H1 (cell line): ENCODE results near the gene TRAF4. TPM values are rescaled to one million over a fixed set of nuclear protein-coding genes. Genes with fewer than 3 reads are reported as not detected.
"Not testable (repeated sequence)": the region's sequence is repeated elsewhere in the genome, so short reads cannot be mapped to it uniquely, and the experiment has no call there.

Source experiments
- CTCF ChIA-PET: fragments of 300-600 bp; sonication (Branson Sonifier 250); formaldehyde crosslinking; loops from one replicate; lab custom pipeline; 2021; ENCODE audit not compliant: partially characterized antibody; lab: Charles Lee
- POLR2A ChIA-PET: fragments of 300-600 bp; sonication (Branson Sonifier 250); formaldehyde crosslinking; loops from one replicate; lab custom pipeline; 2021; ENCODE audit warnings: inconsistent platforms; ENCODE audit not compliant: partially characterized antibody; lab: Charles Lee
- DNase-seq, 2 experiments: peaks; one replicate each; pipeline versions ENCODE4 v3.0.0 to v3.0.0-alpha.2; 2010 to 2022; ENCODE audit warnings: low spot score in 2 of 2, low read depth in 1 of 2, mixed read lengths in 1 of 2
- FAIRE-seq: peaks from 2 replicates; lab custom pipeline; 2011; peaks lifted over from hg19 to GRCh38; lab: Jason Lieb, UNC
- H2AFZ ChIP-seq: 2 replicates; pipeline ENCODE4 v1.8.1; 2012; ENCODE audit warnings: low read length, inconsistent platforms
- H2AK5ac ChIP-seq: 2 replicates; pipeline ENCODE4 v1.6.1; 2013; ENCODE audit warnings: low read depth, low read length
- H2BK120ac ChIP-seq: replicated peaks from 2 replicates; pipeline ENCODE3; 2013; ENCODE audit warnings: low read depth, low read length, inconsistent platforms
- H2BK12ac ChIP-seq: 2 replicates; pipeline ENCODE4 v1.6.1; 2013; ENCODE audit warnings: low read depth, low read length
- H2BK15ac ChIP-seq: 2 replicates; pipeline ENCODE4 v1.6.1; 2013; ENCODE audit warnings: low read length
- H2BK20ac ChIP-seq: 2 replicates; pipeline ENCODE4 v1.6.1; 2013; ENCODE audit warnings: low read length
- H2BK5ac ChIP-seq: 2 replicates; pipeline ENCODE4 v1.6.1; 2013; ENCODE audit warnings: low read depth, low read length
- H3K14ac ChIP-seq: 2 replicates; pipeline ENCODE4 v1.6.1; 2013; ENCODE audit warnings: inconsistent platforms; ENCODE audit not compliant: insufficient read length
- H3K18ac ChIP-seq: 2 replicates; pipeline ENCODE4 v1.6.1; 2013; ENCODE audit warnings: low read length; ENCODE audit errors: extremely low read depth
- H3K23ac ChIP-seq: 2 replicates; pipeline ENCODE4 v1.6.1; 2013; ENCODE audit warnings: inconsistent platforms; ENCODE audit not compliant: insufficient read length
- H3K23me2 ChIP-seq: 2 replicates; pipeline ENCODE4 v1.6.1; 2013; ENCODE audit warnings: low read depth, low read length
- H3K27ac ChIP-seq: 2 replicates; pipeline ENCODE4 v1.6.1; 2011; ENCODE audit warnings: low read depth, low read length, inconsistent platforms
- H3K27me3 ChIP-seq, 4 experiments: replicated peaks in 1 of 4; 1 replicate in 1 of 4; 2 replicates in 3 of 4; pipeline versions ENCODE4 v1.6.1 to v1.8.1; 2011 to 2013; ENCODE audit warnings: low read length in 3 of 4, mild to moderate bottlenecking in 3 of 4, inconsistent platforms in 2 of 4, mixed read lengths in 2 of 4, moderate library complexity in 1 of 4; ENCODE audit not compliant: control insufficient read depth in 3 of 4, insufficient read depth in 3 of 4; ENCODE audit errors: extremely low read depth in 1 of 4
- H3K36me3 ChIP-seq, 4 experiments: 2 replicates each; pipeline versions ENCODE4 v1.6.1 to v1.8.1; 2011 to 2013; ENCODE audit warnings: mild to moderate bottlenecking in 4 of 4, low read length in 3 of 4, moderate library complexity in 2 of 4, control low read depth in 1 of 4, inconsistent platforms in 1 of 4; ENCODE audit not compliant: insufficient read depth in 4 of 4, control insufficient read depth in 2 of 4
- H3K4ac ChIP-seq: replicated peaks from 2 replicates; pipeline ENCODE3; 2013; ENCODE audit warnings: low read length, low read depth, mixed read lengths, inconsistent platforms; ENCODE audit not compliant: insufficient read length
- H3K4me1 ChIP-seq, 4 experiments: replicated peaks in 1 of 4; 1 replicate in 1 of 4; 2 replicates in 3 of 4; pipeline versions ENCODE4 v1.6.1 to v1.8.1; 2011 to 2013; ENCODE audit warnings: low read length in 3 of 4, inconsistent platforms in 2 of 4, mixed read lengths in 1 of 4; ENCODE audit not compliant: insufficient read depth in 4 of 4, control insufficient read depth in 3 of 4
- H3K4me2 ChIP-seq, 2 experiments: 2 replicates each; pipeline versions ENCODE4 v1.6.1 to v1.8.1; 2011 to 2013; ENCODE audit warnings: low read depth in 2 of 2, low read length in 2 of 2, control low read depth in 1 of 2, inconsistent platforms in 1 of 2, mild to moderate bottlenecking in 1 of 2; ENCODE audit not compliant: insufficient read depth in 1 of 2
- H3K4me3 ChIP-seq, 4 experiments: fragments of 200-600, 300-600 bp in 1 of 4; sonication (generic), shearing (Covaris generic), sonication (Bioruptor Twin) in 1 of 4; 2 replicates each; pipeline versions ENCODE4 v1.5.1 to v1.8.1; 2011 to 2016; ENCODE audit warnings: low read length in 4 of 4, low read depth in 3 of 4, control low read depth in 2 of 4, inconsistent platforms in 2 of 4, mild to moderate bottlenecking in 2 of 4, mixed read lengths in 1 of 4, moderate library complexity in 1 of 4; ENCODE audit not compliant: insufficient read depth in 2 of 4; ENCODE audit errors: extremely low read depth in 1 of 4
- H3K56ac ChIP-seq: replicated peaks from 2 replicates; pipeline ENCODE3; 2013; ENCODE audit warnings: low read depth, mild to moderate bottlenecking, mixed read lengths, low read length, inconsistent platforms; ENCODE audit not compliant: insufficient read length
- H3K79me1 ChIP-seq: 2 replicates; pipeline ENCODE4 v1.6.1; 2013; ENCODE audit warnings: low read depth, low read length, control low read depth
- H3K79me2 ChIP-seq, 2 experiments: 2 replicates each; pipeline versions ENCODE4 v1.6.1 to v1.8.1; 2012 to 2013; ENCODE audit warnings: low read length in 2 of 2, mild to moderate bottlenecking in 2 of 2, inconsistent platforms in 1 of 2; ENCODE audit not compliant: insufficient read depth in 2 of 2, control insufficient read depth in 1 of 2
- H3K9ac ChIP-seq, 4 experiments: replicated peaks in 1 of 4; 1 replicate in 1 of 4; 2 replicates in 3 of 4; pipeline versions ENCODE4 v1.6.1 to v1.8.1; 2011 to 2013; ENCODE audit warnings: low read depth in 3 of 4, low read length in 3 of 4, control low read depth in 2 of 4, mild to moderate bottlenecking in 2 of 4, moderate library complexity in 2 of 4, inconsistent platforms in 1 of 4; ENCODE audit errors: extremely low read depth in 1 of 4
- H3K9me3 ChIP-seq, 2 experiments: 2 replicates each; pipeline versions ENCODE4 v1.6.1 to v1.8.1; 2012 to 2013; ENCODE audit warnings: mild to moderate bottlenecking in 2 of 2, moderate library complexity in 2 of 2, control low read depth in 1 of 2, inconsistent platforms in 1 of 2, low read depth in 1 of 2, low read length in 1 of 2, mixed read lengths in 1 of 2; ENCODE audit not compliant: insufficient read depth in 2 of 2
- H4K20me1 ChIP-seq, 2 experiments: replicated peaks in 1 of 2; 2 replicates each; pipeline versions ENCODE3 to v1.8.1; 2011 to 2013; ENCODE audit warnings: inconsistent platforms in 2 of 2, low read length in 2 of 2, mild to moderate bottlenecking in 1 of 2; ENCODE audit not compliant: insufficient read depth in 2 of 2, control insufficient read depth in 1 of 2
- H4K5ac ChIP-seq: 2 replicates; pipeline ENCODE4 v1.6.1; 2013; ENCODE audit warnings: low read length, low read depth, mixed read lengths, inconsistent platforms; ENCODE audit not compliant: insufficient read length
- H4K8ac ChIP-seq: 2 replicates; pipeline ENCODE4 v1.8.0; 2013; ENCODE audit warnings: mild to moderate bottlenecking, moderate library complexity, low read length, inconsistent platforms; ENCODE audit not compliant: insufficient read depth; ENCODE audit errors: extremely low read depth
- H4K91ac ChIP-seq: replicated peaks from 2 replicates; pipeline ENCODE3; 2013; ENCODE audit warnings: low read length, mixed read lengths, inconsistent platforms; ENCODE audit not compliant: insufficient read length
- SIN3A ChIP-seq, 2 experiments: IDR thresholded peaks in 1 of 2; conservative IDR thresholded peaks in 1 of 2; 2 replicates each; pipeline ENCODE4 v1.6.1; 2011 to 2012; ENCODE audit warnings: low read length in 2 of 2, improper control_type of control experiment in 1 of 2, low read depth in 1 of 2, mild to moderate bottlenecking in 1 of 2
- SP4 ChIP-seq: IDR thresholded peaks from 2 replicates; pipeline ENCODE4 v1.6.1; 2012; ENCODE audit warnings: low read length, inconsistent platforms
- WGBS, 2 experiments: shearing (Covaris generic) in 1 of 2; methylation state at CpG; one replicate each; pipeline versions ENCODE4 v1.1.6 to v1.1.7; 2013 to 2015; ENCODE audit warnings: low lambda C conversion rate in 2 of 2, mixed read lengths in 2 of 2, inconsistent platforms in 1 of 2, low coverage in 1 of 2, missing lambda C conversion rate in 1 of 2; ENCODE audit not compliant: insufficient replicate concordance in 2 of 2, insufficient coverage in 1 of 2, insufficient read length in 1 of 2; ENCODE audit errors: extremely low coverage in 1 of 2, missing lambda C conversion rate in 1 of 2; 5-methylcytosine and 5-hydroxymethylcytosine counted together
- polyA plus RNA-seq, 7 experiments: library from polyadenylated mRNA; depleted of rRNA in 3 of 7; stranded (reverse) in 5 of 7; unstranded in 2 of 7; fragments of >200 nt in 5 of 7; fragments of 200-250 nt in 2 of 7; gene quantifications; 1 replicate in 5 of 7; 2 replicates in 1 of 7; 4 replicates in 1 of 7; pipeline versions ENCODE4 v1.2.1 to v1.2.3, GENCODE V29; 2011 to 2013; ENCODE audit warnings: missing spikeins in 2 of 7, mixed read lengths in 2 of 7
- total RNA-seq: library from RNA; stranded (reverse); fragmentation: NEBNext Ultra II Directional; extraction: Animal tissue kit (Norgen Biotek cat#: 25700); gene quantifications from 2 replicates; pipeline ENCODE4 v1.2.1, GENCODE V29; 2021
- TF ChIP-seq, protein P1 (sequence below): IDR thresholded peaks from 2 replicates; pipeline ENCODE4 v1.6.1; 2012; ENCODE audit warnings: inconsistent platforms

The TRAF4 gene
- total and polyA plus RNA-seq, 2 of the 8 experiments (the other 6 are each of a cell fraction or from before 2014, with no cell fraction given), result 167 to 170 TPM

DNA sequence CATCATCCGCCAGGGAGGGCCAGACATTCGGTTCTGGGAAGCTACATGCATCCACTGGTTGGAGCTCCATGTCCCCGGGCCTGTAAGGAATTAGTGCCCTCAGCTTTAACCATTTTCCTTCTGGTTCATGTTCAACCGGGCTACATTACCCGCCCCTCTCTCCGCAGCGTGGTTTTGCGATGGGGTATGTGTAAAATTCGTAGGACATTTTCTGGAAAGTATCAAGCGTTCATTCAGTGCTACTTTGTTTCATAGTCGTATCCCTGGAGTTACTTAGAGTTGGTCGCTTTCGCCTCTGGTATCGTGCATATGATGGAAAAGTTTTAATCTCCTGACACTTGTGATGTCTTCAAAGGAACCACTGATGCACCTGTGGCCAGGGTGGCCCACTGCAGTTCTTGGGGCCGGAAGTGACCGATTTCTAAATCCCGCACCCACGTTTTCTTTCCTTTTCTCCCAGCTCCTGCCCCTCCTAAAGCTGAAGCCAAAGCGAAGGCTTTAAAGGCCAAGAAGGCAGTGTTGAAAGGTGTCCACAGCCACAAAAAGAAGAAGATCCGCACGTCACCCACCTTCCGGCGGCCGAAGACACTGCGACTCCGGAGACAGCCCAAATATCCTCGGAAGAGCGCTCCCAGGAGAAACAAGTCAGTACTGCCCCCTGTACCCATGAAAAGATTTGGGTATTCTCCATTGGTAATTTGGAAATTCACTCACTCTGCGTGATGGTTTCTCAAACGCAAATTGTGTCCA, 23.4 kb upstream of the TRAF4 start (continued):
- TF ChIP-seq SIN3A (conservative IDR thresholded peaks at IDR 0.05 in 1 of 2, IDR thresholded peaks at IDR 0.05 in 1 of 2; ENCODE audit: low read depth in 1 of 2, low read length in 2 of 2) (0 out of 4 replicates have a peak, but pooled peaks of 1 of the 2 experiments have one; percentile 56), SP4 (no peak)
- TF ChIP-seq, protein P1, sequence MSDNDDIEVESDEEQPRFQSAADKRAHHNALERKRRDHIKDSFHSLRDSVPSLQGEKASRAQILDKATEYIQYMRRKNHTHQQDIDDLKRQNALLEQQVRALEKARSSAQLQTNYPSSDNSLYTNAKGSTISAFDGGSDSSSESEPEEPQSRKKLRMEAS, result no peak

DNA sequence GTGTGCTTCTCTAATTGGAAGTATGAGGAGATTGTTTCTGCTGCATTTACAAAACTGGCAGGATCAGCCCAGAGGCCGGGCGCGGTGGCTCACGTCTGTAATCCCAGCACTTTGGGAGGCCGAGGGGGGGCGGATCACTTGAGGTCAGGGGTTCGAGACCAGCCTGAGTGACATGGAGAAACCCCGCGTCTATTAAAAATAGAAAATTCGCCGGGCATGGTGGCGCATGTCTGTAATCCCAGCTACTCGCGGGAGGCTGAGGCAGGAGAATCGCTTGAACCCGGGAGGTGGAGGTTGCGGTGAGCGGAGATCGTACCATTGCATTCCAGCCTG, 22.8 kb upstream of the TRAF4 start:
- H2BK5ac ChIP-seq, H3K4ac ChIP-seq, H3K9me3 ChIP-seq, H4K91ac ChIP-seq, H3K18ac ChIP-seq, FAIRE-seq, H4K8ac ChIP-seq, H3K27ac ChIP-seq, H3K27me3 ChIP-seq, H3K23ac ChIP-seq, H2BK15ac ChIP-seq, H2BK20ac ChIP-seq, H2AK5ac ChIP-seq, H2BK12ac ChIP-seq, H3K14ac ChIP-seq, H3K79me1 ChIP-seq, H2AFZ ChIP-seq, H3K56ac ChIP-seq, H4K5ac ChIP-seq, DNase-seq, H2BK120ac ChIP-seq: not testable (repeated sequence)
- POLR2A ChIA-PET, result interaction anchor here (0.8 to 17.6 kb wide), 24 partner anchors 8 to 232 kb away, joined by 3 to 813 read pairs (median 6); partner anchors contain the start of genes FLOT2, PHF12, PIGS and PROCA1
- H3K4me2 ChIP-seq, result peak overlapping the region; percentile 87 to 99
- peaks cover 5 to 50% of the 10 kb centered on the region in 2 experiments; a peak in 3 of 4 replicates for H3K79me2 ChIP-seq
- CTCF ChIA-PET, result interaction anchor here (1.4 to 16.9 kb wide), 2 partner anchors 17 to 29 kb away, joined by 5 to 316 read pairs; no protein-coding TSS in a partner anchor
- peaks cover 19 to 49% (median 36%) of the 10 kb centered on the region in 4 experiments for H3K36me3 ChIP-seq
- H3K9ac ChIP-seq, result peak overlapping the region in 3 of 4 experiments; percentile 24 to 98 (median 97); a peak in 6 of 7 replicates
- peaks cover 6 to 21% of the 10 kb centered on the region in 2 experiments for H4K20me1 ChIP-seq
- 24% methylated on average over 19 of the region's 19 CpGs; no CpG with 5 or more reads in 1 of the 2 experiments for WGBS, 2 experiments
- peaks cover 23% of the 10 kb centered on the region for H3K23me2 ChIP-seq
- peak overlapping the region; percentile 95 to 100 (median 98) for H3K4me3 ChIP-seq
- H3K4me1 ChIP-seq, result peaks cover 2 to 15% (median 6%) of the 10 kb centered on the region in 4 experiments
